Kidney (tissue), 14 donors: ENCODE data around the gene RALBP1. TPM values are rescaled to one million over a fixed set of nuclear protein-coding genes. Genes with fewer than 3 reads are reported as not detected.
"Not testable (repeated sequence)": the region's sequence is repeated elsewhere in the genome, so short reads cannot be mapped to it uniquely, and the experiment has no call there.

Experiments
- DNase-seq, 5 donors: peaks; one replicate each; pipeline ENCODE4 v3.0.0-alpha.2; 2013 to 2020
- FAIRE-seq: peaks from 2 replicates; lab custom pipeline; 2012; peaks lifted over from hg19 to GRCh38; lab: Jason Lieb, UNC
- H3K27ac ChIP-seq, 2 donors: one replicate each; pipeline ENCODE4 v1.7.0; 2013; ENCODE audit warnings: low read depth in 2 of 2, low read length in 2 of 2, inconsistent platforms in 1 of 2
- H3K27me3 ChIP-seq: one replicate; pipeline ENCODE4 v1.7.1; 2013; ENCODE audit warnings: low read length, inconsistent platforms; ENCODE audit not compliant: control insufficient read depth, insufficient read depth
- H3K36me3 ChIP-seq, 3 donors: one replicate each; pipeline versions ENCODE4 v1.7.0 to v1.7.1; 2013; ENCODE audit warnings: low read length in 3 of 3, control low read depth in 1 of 3, inconsistent platforms in 1 of 3; ENCODE audit not compliant: insufficient read depth in 3 of 3, control insufficient read depth in 2 of 3
- H3K4me1 ChIP-seq, 3 donors: one replicate each; pipeline versions ENCODE4 v1.7.0 to v1.7.1; 2013; ENCODE audit warnings: low read length in 3 of 3, inconsistent platforms in 1 of 3, low read depth in 1 of 3; ENCODE audit not compliant: control insufficient read depth in 2 of 3, insufficient read depth in 2 of 3
- H3K4me3 ChIP-seq, 3 donors: one replicate each; pipeline versions ENCODE4 v1.7.0 to v1.8.1; 2013; ENCODE audit warnings: low read length in 3 of 3, control low read depth in 1 of 3, inconsistent platforms in 1 of 3
- H3K9ac ChIP-seq, 3 donors: one replicate each; pipeline versions ENCODE4 v1.7.0 to v1.7.1; 2013; ENCODE audit warnings: low read length in 3 of 3, control low read depth in 1 of 3, inconsistent platforms in 1 of 3
- H3K9me3 ChIP-seq, 3 donors: one replicate each; pipeline versions ENCODE4 v1.7.0 to v1.7.1; 2013; ENCODE audit warnings: low read length in 3 of 3, control low read depth in 1 of 3, inconsistent platforms in 1 of 3; ENCODE audit not compliant: control insufficient read depth in 2 of 3, insufficient read depth in 1 of 3
- CTCF ChIP-seq: IDR thresholded peaks from 3 replicates; pipeline ENCODE4 v1.5.1; 2012; ENCODE audit warnings: mild to moderate bottlenecking, moderate library complexity, borderline replicate concordance; ENCODE audit not compliant: insufficient read depth; ENCODE audit errors: extremely low read depth
- intact Hi-C: fragments of 100-400 bp; cut with DNase I; formaldehyde crosslinking; loops from one replicate; pipeline ENCODE4 v1.11.1; 2022
- polyA plus RNA-seq: library from polyadenylated mRNA; stranded (reverse); fragments of 350-450 nt; fragmentation: Illumina TruSeq; extraction: RNeasy Lipid Tissue Mini Kit (QIAGEN cat#74804); gene quantifications from one replicate; pipeline ENCODE4 v1.2.3, GENCODE V29; 2014; ENCODE audit warnings: low read depth, low replicate concordance; ENCODE audit not compliant: insufficient read depth
- total RNA-seq: library from RNA; stranded (reverse); fragmentation: NEBNext Ultra II Directional; extraction: Animal tissue kit (Norgen Biotek cat#: 25700); gene quantifications from one replicate; pipeline ENCODE4 v1.2.1, GENCODE V29; 2021
- donor health status: control.
- donor health status: control.
- donor health status: control.
- donor health status: control.
- donor health status: control.
- donor health status: DM: yes; HTN: yes; CAD: no.
- donor health status: Normal renal cell carcinoma (clear cell type).

RALBP1 gene
- total and polyA plus RNA-seq, 2 donors from 2014 or later = 59.5 to 64.3 TPM

GRCh38 chr18:9478545-9478944 is 3.2 kb downstream of the RALBP1 start:
- DNase-seq = peak in 1 of 5 donors; percentile 68
- Histone ChIP-seq H3K27me3 (no peaks in the 10 kb centered on the region), H3K9me3 (no peaks in the 10 kb centered on the region), H3K9ac (no peak overlapping the region), H3K4me3 (no peak overlapping the region), H3K36me3 (peaks cover 0 to 5% (median 0%) of the 10 kb centered on the region in 3 donors), H3K4me1 (peaks cover 3 to 8% (median 4%) of the 10 kb centered on the region in 3 donors), H3K27ac (no peak overlapping the region)
- TF ChIP-seq CTCF = no peak
- intact Hi-C loops = no loop called here
- FAIRE-seq = no peak

GRCh38 chr18:9482790-9483189 is 7.5 kb downstream of the RALBP1 start:
- DNase-seq (no peak), FAIRE-seq (no peak)
- Histone ChIP-seq H3K9ac (no peak overlapping the region), H3K27me3 (no peaks in the 10 kb centered on the region), H3K4me1 (no peaks in the 10 kb centered on the region), H3K27ac (no peak overlapping the region), H3K36me3 (peaks cover 0 to 5% (median 0%) of the 10 kb centered on the region in 3 donors), H3K9me3 (no peaks in the 10 kb centered on the region), H3K4me3 (no peak overlapping the region)
- no peak for TF ChIP-seq CTCF
- intact Hi-C loops = no loop called here

- H3K36me3 ChIP-seq = peaks cover 0 to 2% (median 0%) of the 10 kb centered on the region in 3 donors
- DNase-seq = no peak
- no peak overlapping the region for H3K4me3 ChIP-seq
- TF ChIP-seq CTCF = no peak
- H3K9me3 ChIP-seq = no peaks in the 10 kb centered on the region
- no peak for FAIRE-seq
- intact Hi-C loops = no loop called here
- no peaks in the 10 kb centered on the region for H3K4me1 ChIP-seq
- no peaks in the 10 kb centered on the region for H3K27me3 ChIP-seq
- no peak overlapping the region for H3K27ac ChIP-seq
- H3K9ac ChIP-seq = no peak overlapping the region
Observed at GRCh38 chr18:9483526-9483925, 8.2 kb downstream of the RALBP1 start.

- H3K36me3 ChIP-seq, H3K4me3 ChIP-seq, H3K27me3 ChIP-seq, H3K27ac ChIP-seq, H3K9ac ChIP-seq, FAIRE-seq, H3K4me1 ChIP-seq, intact Hi-C loops, H3K9me3 ChIP-seq, DNase-seq: not testable (repeated sequence)
Observed at GRCh38 chr18:9484856-9485255, 9.5 kb downstream of the RALBP1 start.
